Measurements from ENCODE around the gene ERC2.

- TF ChIP-seq CHD2 (IDR thresholded peaks at IDR 0.05; ENCODE audit: low read length, partially characterized antibody), result no peak
- TF ChIP-seq CTCF (IDR thresholded peaks at IDR 0.05), result no peak
- TF ChIP-seq SMC3 (IDR thresholded peaks at IDR 0.05), result no peak
- TF ChIP-seq ZFP36 (IDR thresholded peaks at IDR 0.05; ENCODE audit: borderline replicate concordance, partially characterized antibody), result no peak
- no peak for TF ChIP-seq MAFK (IDR thresholded peaks at IDR 0.05; ENCODE audit: partially characterized antibody)
Observed at GRCh38 chr3:55882006-55882405, 586.3 kb downstream of the ERC2 start.
